Endodermal cell (in vitro differentiated cells): ENCODE data around the gene VAC14. TPM values are rescaled to one million over a fixed set of nuclear protein-coding genes. Genes with fewer than 3 reads are reported as not detected.
A peak's percentile ranks its signal among the peaks of the same experiment; 100 is the strongest.

Source experiments
- DNase-seq: peaks from one replicate; pipeline ENCODE4 v3.0.0-alpha.2; 2017
- H3K27ac ChIP-seq: 2 replicates; pipeline ENCODE4 v1.5.1; 2013; ENCODE audit warnings: mild to moderate bottlenecking, low read depth, low read length, moderate library complexity
- H3K27me3 ChIP-seq: 2 replicates; pipeline ENCODE4 v1.6.1; 2013; ENCODE audit warnings: mild to moderate bottlenecking, low read length, moderate library complexity; ENCODE audit not compliant: insufficient read depth, control insufficient read depth, poor library complexity, severe bottlenecking
- H3K36me3 ChIP-seq: 2 replicates; pipeline ENCODE4 v1.7.0; 2013; ENCODE audit warnings: mild to moderate bottlenecking, low read length, moderate library complexity; ENCODE audit not compliant: control insufficient read depth, insufficient read depth
- H3K4me1 ChIP-seq: one replicate; pipeline ENCODE4 v1.7.0; 2013; ENCODE audit warnings: low read length; ENCODE audit not compliant: control insufficient read depth, insufficient read depth
- H3K4me3 ChIP-seq: 2 replicates; pipeline ENCODE4 v1.5.1; 2013; ENCODE audit warnings: mild to moderate bottlenecking, low read length, moderate library complexity
- H3K9ac ChIP-seq: 2 replicates; pipeline ENCODE4 v1.6.1; 2013; ENCODE audit warnings: mild to moderate bottlenecking, low read length, moderate library complexity; ENCODE audit not compliant: poor library complexity, severe bottlenecking; ENCODE audit errors: extremely low read depth
- H3K9me3 ChIP-seq: 2 replicates; pipeline ENCODE4 v1.6.1; 2013; ENCODE audit warnings: mild to moderate bottlenecking, low read length, moderate library complexity; ENCODE audit not compliant: control insufficient read depth
- H3K27ac Mint-ChIP-seq: 2 replicates; pipeline ENCODE4 v1.8.0; 2020; ENCODE audit warnings: mixed read lengths
- H3K27me3 Mint-ChIP-seq: 2 replicates; pipeline ENCODE4 v1.8.0; 2021; ENCODE audit warnings: mild to moderate bottlenecking, mixed read lengths; ENCODE audit not compliant: insufficient read depth
- H3K36me3 Mint-ChIP-seq: 2 replicates; pipeline ENCODE4 v1.8.0; 2020; ENCODE audit warnings: low read depth, mixed read lengths
- H3K4me1 Mint-ChIP-seq: 2 replicates; pipeline ENCODE4 v1.8.0; 2020; ENCODE audit warnings: mixed read lengths
- H3K4me3 Mint-ChIP-seq: 2 replicates; pipeline ENCODE4 v1.8.0; 2020; ENCODE audit warnings: mild to moderate bottlenecking, moderate library complexity, mixed read lengths
- H3K9me3 Mint-ChIP-seq: 2 replicates; pipeline ENCODE4 v1.8.0; 2020; ENCODE audit warnings: mild to moderate bottlenecking, mixed read lengths
- CTCF ChIP-seq: fragments of 200-600 bp; sonication (generic); conservative IDR thresholded peaks from 2 replicates; pipeline ENCODE4 v1.5.0; 2021; ENCODE audit warnings: antibody characterized with exemption, mild to moderate bottlenecking
- WGBS, 2 experiments: methylation state at CpG; one replicate each; pipeline versions ENCODE4 v1.1.5 to v1.1.7; 2013; ENCODE audit warnings: missing lambda C conversion rate in 2 of 2, mixed read lengths in 1 of 2; ENCODE audit not compliant: insufficient coverage in 1 of 2, insufficient read length in 1 of 2; 5-methylcytosine and 5-hydroxymethylcytosine counted together
- total RNA-seq, 2 donors: library from RNA; stranded (reverse); fragmentation: NEBNext Ultra II Directional in 1 of 2; extraction: Animal tissue kit (Norgen Biotek cat#: 25700) in 1 of 2; gene quantifications; 2 replicates in 1 of 2; 3 replicates in 1 of 2; pipeline ENCODE4 v1.2.1, GENCODE V29; 2021

VAC14 gene
- total RNA-seq, 2 donors from 2014 or later, result 47.5 to 48.7 TPM

- Mint-ChIP-seq H3K27ac (peak overlapping the region; percentile 73), H3K9me3 (no peaks in the 10 kb centered on the region), H3K36me3 (peaks cover 30% of the 10 kb centered on the region), H3K4me1 (no peaks in the 10 kb centered on the region), H3K27me3 (no peaks in the 10 kb centered on the region), H3K4me3 (no peak overlapping the region)
- Histone ChIP-seq H3K27ac (peak overlapping the region; percentile 88), H3K4me3 (no peak overlapping the region), H3K27me3 (no peaks in the 10 kb centered on the region), H3K9ac (no peak overlapping the region), H3K36me3 (no peaks in the 10 kb centered on the region), H3K4me1 (no peaks in the 10 kb centered on the region), H3K9me3 (no peaks in the 10 kb centered on the region)
- no peak for TF ChIP-seq CTCF
- DNase-seq, result no peak
- WGBS, 2 experiments, result 92 to 95% methylated on average over 12 to 22 of the region's 22 CpGs
Observed at GRCh38 chr16:70725024-70725911, 75.7 kb downstream of the VAC14 start.

GRCh38 chr16:70724146-70725023 lies 76.6 kb downstream of the VAC14 start:
- Histone ChIP-seq H3K9ac (no peak overlapping the region), H3K4me1 (no peaks in the 10 kb centered on the region), H3K9me3 (peaks cover 6% of the 10 kb centered on the region), H3K27ac (peak overlapping the region; percentile 88), H3K4me3 (no peak overlapping the region), H3K36me3 (no peaks in the 10 kb centered on the region), H3K27me3 (no peaks in the 10 kb centered on the region)
- Mint-ChIP-seq H3K9me3 (peaks cover 4% of the 10 kb centered on the region), H3K4me1 (no peaks in the 10 kb centered on the region), H3K27me3 (no peaks in the 10 kb centered on the region), H3K27ac (peak overlapping the region; percentile 33), H3K4me3 (no peak overlapping the region), H3K36me3 (peaks cover 35% of the 10 kb centered on the region)
- 93 to 95% methylated on average over 14 to 15 of the region's 15 CpGs for WGBS, 2 experiments
- DNase-seq, result no peak
- TF ChIP-seq CTCF, result no peak

- peaks cover 7% of the 10 kb centered on the region for H3K9me3 ChIP-seq
- no peaks in the 10 kb centered on the region for H3K36me3 ChIP-seq
- Mint-ChIP-seq H3K4me1 (no peaks in the 10 kb centered on the region), H3K27ac (no peak overlapping the region), H3K27me3 (no peaks in the 10 kb centered on the region), H3K9me3 (peaks cover 7% of the 10 kb centered on the region), H3K36me3 (peaks cover 38% of the 10 kb centered on the region), H3K4me3 (no peak overlapping the region)
- H3K27ac ChIP-seq, result no peak overlapping the region
- H3K27me3 ChIP-seq, result no peaks in the 10 kb centered on the region
- no peaks in the 10 kb centered on the region for H3K4me1 ChIP-seq
- TF ChIP-seq CTCF, result no peak
- no peak overlapping the region for H3K4me3 ChIP-seq
- WGBS, 2 experiments, result 95 to 100% methylated on average over 5 to 6 of the region's 6 CpGs
- no peak overlapping the region for H3K9ac ChIP-seq
- DNase-seq, result no peak
Observed at GRCh38 chr16:70723740-70724145, 77.2 kb downstream of the VAC14 start.
